Endothelial cell of umbilical vein (primary cell): ENCODE measurements around the gene NFATC2. TPM values are rescaled to one million over a fixed set of nuclear protein-coding genes. Genes with fewer than 3 reads are reported as not detected.

Source experiments
- BruUV-seq: library from RNA; stranded (reverse); fragments of 400-500 nt; replicated peaks from 2 replicates; lab custom pipeline; 2021; lab: Mats Ljungman, UMichigan
- CTCF ChIA-PET: fragments of 300-600, 350-600 bp; sonication (Branson Sonifier 250); formaldehyde crosslinking; loops from one replicate; lab custom pipeline; 2021; ENCODE audit warnings: antibody characterized with exemption, inconsistent platforms; lab: Charles Lee
- POLR2A ChIA-PET: fragments of 300-600, 350-600 bp; sonication (Branson Sonifier 250); formaldehyde crosslinking; loops from one replicate; lab custom pipeline; 2021; ENCODE audit warnings: antibody characterized with exemption, inconsistent platforms; lab: Charles Lee
- DNase-seq: peaks from one replicate; pipeline ENCODE4 v3.0.0-alpha.2; 2011; ENCODE audit warnings: low read depth, low spot score
- FAIRE-seq: peaks from 2 replicates; lab custom pipeline; 2011; peaks lifted over from hg19 to GRCh38; lab: Jason Lieb, UNC
- H2AFZ ChIP-seq: 2 replicates; pipeline ENCODE4 v1.6.0; 2012; ENCODE audit warnings: low read depth, low read length, control low read depth, inconsistent platforms
- H3K27ac ChIP-seq: 2 replicates; pipeline ENCODE4 v1.5.1; 2011; ENCODE audit warnings: low read depth, mild to moderate bottlenecking, control low read depth, low read length, moderate library complexity; ENCODE audit not compliant: insufficient read depth
- H3K27me3 ChIP-seq, 2 experiments: 2 replicates each; pipeline versions ENCODE4 v1.6.0 to v1.6.1; 2011; ENCODE audit warnings: low read length in 2 of 2, mixed read lengths in 1 of 2; ENCODE audit not compliant: control insufficient read depth in 2 of 2, insufficient read depth in 2 of 2
- H3K36me3 ChIP-seq, 2 experiments: 2 replicates in 1 of 2; 3 replicates in 1 of 2; pipeline ENCODE4 v1.5.1; 2011; ENCODE audit warnings: low read length in 2 of 2, mild to moderate bottlenecking in 1 of 2, moderate library complexity in 1 of 2; ENCODE audit not compliant: control insufficient read depth in 2 of 2, insufficient read depth in 2 of 2; ENCODE audit errors: extremely low read depth in 1 of 2
- H3K4me1 ChIP-seq: 3 replicates; pipeline ENCODE4 v1.5.1; 2011; ENCODE audit warnings: mild to moderate bottlenecking, low read length; ENCODE audit not compliant: control insufficient read depth, insufficient read depth; ENCODE audit errors: extremely low read depth
- H3K4me2 ChIP-seq: 2 replicates; pipeline ENCODE4 v1.6.1; 2011; ENCODE audit warnings: low read length, control low read depth, mixed read lengths; ENCODE audit not compliant: insufficient read depth
- H3K4me3 ChIP-seq, 3 experiments: fragments of 200-600 bp in 1 of 3; sonication (generic), shearing (Covaris generic) in 1 of 3; replicated peaks in 1 of 3; 2 replicates each; pipeline ENCODE4 v1.5.1; 2011 to 2016; ENCODE audit warnings: control low read depth in 3 of 3, low read length in 3 of 3, mild to moderate bottlenecking in 2 of 3, inconsistent platforms in 1 of 3, low read depth in 1 of 3, moderate library complexity in 1 of 3; ENCODE audit not compliant: insufficient read depth in 1 of 3
- H3K79me2 ChIP-seq: 2 replicates; pipeline ENCODE4 v1.6.0; 2012; ENCODE audit warnings: low read length, inconsistent platforms; ENCODE audit not compliant: control insufficient read depth, insufficient read depth
- H3K9ac ChIP-seq: replicated peaks from 2 replicates; pipeline ENCODE3; 2011; ENCODE audit warnings: low read length, control low read depth; ENCODE audit not compliant: insufficient read depth; ENCODE audit errors: extremely low read depth
- H3K9me1 ChIP-seq: replicated peaks from 3 replicates; pipeline ENCODE4 v1.6.0; 2011; ENCODE audit warnings: mild to moderate bottlenecking, low read length; ENCODE audit not compliant: control insufficient read depth, insufficient read depth; ENCODE audit errors: extremely low read depth
- H3K9me3 ChIP-seq: replicated peaks from 2 replicates; pipeline ENCODE4 v1.5.1; 2012; ENCODE audit warnings: low read length, inconsistent platforms; ENCODE audit not compliant: control insufficient read depth, insufficient read depth
- H4K20me1 ChIP-seq: replicated peaks from 2 replicates; pipeline ENCODE3; 2011; ENCODE audit warnings: mild to moderate bottlenecking, low read length; ENCODE audit not compliant: control insufficient read depth, insufficient read depth; ENCODE audit errors: extremely low read depth
- CTCF ChIP-seq, 2 donors: IDR thresholded peaks; 1 replicate in 1 of 2; 2 replicates in 1 of 2; pipeline ENCODE4 v1.5.1; 2011; ENCODE audit warnings: low read length in 2 of 2, mild to moderate bottlenecking in 2 of 2, moderate library complexity in 2 of 2, control low read depth in 1 of 2, inconsistent platforms in 1 of 2, low read depth in 1 of 2; ENCODE audit not compliant: insufficient read depth in 1 of 2; ENCODE audit errors: extremely low read depth in 1 of 2
- EZH2 ChIP-seq: IDR thresholded peaks from 2 replicates; pipeline ENCODE4 v1.6.1; 2012; ENCODE audit warnings: borderline replicate concordance, low read depth, mild to moderate bottlenecking, moderate library complexity, low read length, inconsistent platforms; ENCODE audit not compliant: severe bottlenecking
- FOS ChIP-seq: IDR thresholded peaks from 2 replicates; pipeline ENCODE4 v1.6.1; 2011; ENCODE audit warnings: mild to moderate bottlenecking, low read length, moderate library complexity, borderline replicate concordance; ENCODE audit not compliant: insufficient read depth
- GATA2 ChIP-seq: IDR thresholded peaks from 2 replicates; pipeline ENCODE4 v1.7.0; 2011; ENCODE audit warnings: low read depth, mild to moderate bottlenecking, moderate library complexity, mixed read lengths, low read length; ENCODE audit not compliant: insufficient read length, insufficient read depth
- JUN ChIP-seq: IDR thresholded peaks from 2 replicates; pipeline ENCODE4 v1.6.1; 2011; ENCODE audit warnings: borderline replicate concordance, low read depth; ENCODE audit not compliant: insufficient read length, insufficient read depth
- MAX ChIP-seq: IDR thresholded peaks from 2 replicates; pipeline ENCODE4 v1.6.1; 2011; ENCODE audit not compliant: insufficient read depth, insufficient read length
- MYC ChIP-seq: IDR thresholded peaks from one replicate; pipeline ENCODE4 v1.6.1; 2011; ENCODE audit warnings: mild to moderate bottlenecking, low read depth, low read length
- POLR2A ChIP-seq: IDR thresholded peaks from 2 replicates; pipeline ENCODE4 v1.6.1; 2012; ENCODE audit warnings: low read depth, mild to moderate bottlenecking, control low read depth, low read length
- POLR2AphosphoS5 ChIP-seq: IDR thresholded peaks from 2 replicates; pipeline ENCODE4 v1.6.1; 2012; ENCODE audit warnings: low read depth, mild to moderate bottlenecking, control low read depth, low read length, moderate library complexity; ENCODE audit not compliant: insufficient read depth
- dilution Hi-C: fragments of 300-500 bp; cut with MboI; formaldehyde crosslinking; loops from one replicate; pipeline ENCODE4 v1.15.0; 2019; ENCODE audit warnings: low sequenced_read_pairs; ENCODE audit not compliant: extremely low pct_ligation_motif_present
- intact Hi-C: fragments of 100-400 bp; cut with micrococcal nuclease; formaldehyde crosslinking; loops from one replicate; pipeline ENCODE4 v1.10.0; 2022
- polyA plus RNA-seq, 4 experiments: library from polyadenylated mRNA; depleted of rRNA in 3 of 4; stranded (reverse) in 3 of 4; unstranded in 1 of 4; fragments of >200 nt; gene quantifications; 2 replicates each; pipeline versions ENCODE4 v1.2.1 to v1.2.3, GENCODE V29; 2011 to 2012; ENCODE audit warnings: missing spikeins in 1 of 4
- total RNA-seq: library from RNA; stranded (reverse); gene quantifications from 2 replicates; pipeline ENCODE4 v1.2.3, GENCODE V29; 2021

NFATC2 gene
- total and polyA plus RNA-seq, 2 donors (not counting 3 experiments of a cell fraction or from before 2014, with no cell fraction given): 3.1 to 13.0 TPM

- POLR2A ChIA-PET: interaction anchor here (0.6 kb wide), 1 partner anchor 21 kb away, joined by 8 read pairs; no protein-coding TSS in a partner anchor
- H4K20me1 ChIP-seq: no peaks in the 10 kb centered on the region
- no peak overlapping the region for H3K4me3 ChIP-seq
- no peak for DNase-seq
- no peaks in the 10 kb centered on the region for H3K27me3 ChIP-seq
- peaks cover 14% of the 10 kb centered on the region for H3K4me1 ChIP-seq
- no peak for TF ChIP-seq GATA2
- TF ChIP-seq EZH2: no peak
- TF ChIP-seq POLR2A: no peak
- no peak for TF ChIP-seq JUN
- no peak for TF ChIP-seq FOS
- no peak for TF ChIP-seq MAX
- TF ChIP-seq CTCF (IDR thresholded peaks at IDR 0.05; ENCODE audit: extremely low read depth in 1 of 2, insufficient read depth in 1 of 2, low read depth in 1 of 2, low read length in 2 of 2): no peak
- no peak for TF ChIP-seq MYC
- no peak for TF ChIP-seq POLR2AphosphoS5
- dilution Hi-C loops: no loop called here
- CTCF ChIA-PET: interaction anchor here (0.9 to 1.0 kb wide), 2 partner anchors 45 to 164 kb away, joined by 3 read pairs; no protein-coding TSS in a partner anchor
- peaks cover 0 to 10% of the 10 kb centered on the region in 2 experiments for H3K36me3 ChIP-seq
- no peaks in the 10 kb centered on the region for H3K9me3 ChIP-seq
- BruUV-seq: no TSS peak
- no peak overlapping the region for H3K4me2 ChIP-seq
- H3K9ac ChIP-seq: no peak overlapping the region
- no peaks in the 10 kb centered on the region for H3K9me1 ChIP-seq
- no peak overlapping the region for H3K27ac ChIP-seq
- H3K79me2 ChIP-seq: no peaks in the 10 kb centered on the region
- no peak for FAIRE-seq
- no peak overlapping the region for H2AFZ ChIP-seq
- intact Hi-C loops: no loop called here
Observed at GRCh38 chr20:51431321-51431720, 111.2 kb downstream of the NFATC2 start.
